ENCODE data around the gene ATRNL1.

ATRNL1 gene

GRCh38 chr10:115082506-115082905 lies 10.7 kb upstream of the ATRNL1 start:
- H3K9ac ChIP-seq (ENCODE audit: low read length), result no peak overlapping the region
- no peak for DNase-seq
- no peak overlapping the region for H3K27ac ChIP-seq (ENCODE audit: low read length)
- H2AFZ ChIP-seq (ENCODE audit: low read length), result no peak overlapping the region
- no peak for TF ChIP-seq EZH2 (optimal IDR thresholded peaks at IDR 0.05; ENCODE audit: low read depth, low read length)
- no peak for TF ChIP-seq EZH2phosphoT487 (IDR thresholded peaks at IDR 0.05; ENCODE audit: low read length)
- no peaks in the 10 kb centered on the region for H3K36me3 ChIP-seq (replicated peaks; ENCODE audit: insufficient read depth, low read length)
- no peaks in the 10 kb centered on the region for H3F3A ChIP-seq (ENCODE audit: insufficient read depth, low read length)
- H3K4me2 ChIP-seq (ENCODE audit: low read depth, low read length), result no peak overlapping the region
- no peak overlapping the region for H3K4me3 ChIP-seq (ENCODE audit: low read length)
- no peaks in the 10 kb centered on the region for H3K79me2 ChIP-seq (ENCODE audit: low read length)
- no peaks in the 10 kb centered on the region for H3K27me3 ChIP-seq (replicated peaks; ENCODE audit: insufficient read depth, low read length)
- no peaks in the 10 kb centered on the region for H3K4me1 ChIP-seq (ENCODE audit: low read length)
- H4K20me1 ChIP-seq (ENCODE audit: insufficient read depth, low read length), result no peaks in the 10 kb centered on the region
- H3K9me3 ChIP-seq (replicated peaks; ENCODE audit: insufficient read depth, low read length), result no peaks in the 10 kb centered on the region
- no peaks in the 10 kb centered on the region for H3K9me2 ChIP-seq (replicated peaks; ENCODE audit: insufficient read depth, low read length)

GRCh38 chr10:115084277-115084850 lies 8.8 kb upstream of the ATRNL1 start:
- Histone ChIP-seq H3K9me2 (replicated peaks; ENCODE audit: insufficient read depth, low read length) (no peaks in the 10 kb centered on the region), H3K36me3 (replicated peaks; ENCODE audit: insufficient read depth, low read length) (no peaks in the 10 kb centered on the region), H3K4me2 (ENCODE audit: low read depth, low read length) (no peak overlapping the region), H4K20me1 (ENCODE audit: insufficient read depth, low read length) (no peaks in the 10 kb centered on the region), H3K9me3 (replicated peaks; ENCODE audit: insufficient read depth, low read length) (no peaks in the 10 kb centered on the region), H3F3A (ENCODE audit: insufficient read depth, low read length) (no peaks in the 10 kb centered on the region), H3K4me3 (ENCODE audit: low read length) (no peak overlapping the region), H3K9ac (ENCODE audit: low read length) (no peak overlapping the region), H2AFZ (ENCODE audit: low read length) (no peak overlapping the region), H3K27me3 (replicated peaks; ENCODE audit: insufficient read depth, low read length) (no peaks in the 10 kb centered on the region), H3K79me2 (ENCODE audit: low read length) (no peaks in the 10 kb centered on the region), H3K27ac (ENCODE audit: low read length) (no peak overlapping the region), H3K4me1 (ENCODE audit: low read length) (no peaks in the 10 kb centered on the region)
- DNase-seq, result no peak
- TF ChIP-seq EZH2 (optimal IDR thresholded peaks at IDR 0.05; ENCODE audit: low read depth, low read length), result no peak
- TF ChIP-seq CTCF (IDR thresholded peaks at IDR 0.05; ENCODE audit: low read length), result no peak
- no peak for TF ChIP-seq EZH2phosphoT487 (IDR thresholded peaks at IDR 0.05; ENCODE audit: low read length)

- Histone ChIP-seq H3K4me1 (ENCODE audit: low read length) (0 out of 2 replicates have a peak, but pooled peaks cover 3% of the 10 kb centered on the region), H2AFZ (ENCODE audit: low read length) (no peak overlapping the region), H3K4me2 (ENCODE audit: low read depth, low read length) (no peak overlapping the region)
Measured at GRCh38 chr10:115091161-115091560, 2.0 kb upstream of the ATRNL1 start.

GRCh38 chr10:115092258-115092554 lies 959 bp upstream of the ATRNL1 start:
- peaks cover 10% of the 10 kb centered on the region; the same call in 1 of the 2 replicates for H3F3A ChIP-seq (ENCODE audit: insufficient read depth, low read length)
- no peak for DNase-seq
- no peaks in the 10 kb centered on the region for H3K27me3 ChIP-seq (replicated peaks; ENCODE audit: insufficient read depth, low read length)
- no peaks in the 10 kb centered on the region for H3K9me2 ChIP-seq (replicated peaks; ENCODE audit: insufficient read depth, low read length)
- H3K36me3 ChIP-seq (replicated peaks; ENCODE audit: insufficient read depth, low read length), result no peaks in the 10 kb centered on the region
- H2AFZ ChIP-seq (ENCODE audit: low read length), result peak overlapping the region; percentile 90
- H3K79me2 ChIP-seq (ENCODE audit: low read length), result peaks cover 18% of the 10 kb centered on the region
- no peak for TF ChIP-seq EZH2 (optimal IDR thresholded peaks at IDR 0.05; ENCODE audit: low read depth, low read length)
- TF ChIP-seq CTCF (IDR thresholded peaks at IDR 0.05; ENCODE audit: low read length), result no peak
- TF ChIP-seq EZH2phosphoT487 (IDR thresholded peaks at IDR 0.05; ENCODE audit: low read length), result no peak
- H3K4me2 ChIP-seq (ENCODE audit: low read depth, low read length), result peak overlapping the region; percentile 67
- H3K27ac ChIP-seq (ENCODE audit: low read length), result peak overlapping the region; percentile 65; the same call in 1 of the 2 replicates
- H3K9ac ChIP-seq (ENCODE audit: low read length), result peak overlapping the region; percentile 58; the same call in 1 of the 2 replicates
- H3K9me3 ChIP-seq (replicated peaks; ENCODE audit: insufficient read depth, low read length), result no peaks in the 10 kb centered on the region
- peak overlapping the region; percentile 80 for H3K4me3 ChIP-seq (ENCODE audit: low read length)
- H4K20me1 ChIP-seq (ENCODE audit: insufficient read depth, low read length), result no peaks in the 10 kb centered on the region
- H3K4me1 ChIP-seq (ENCODE audit: low read length), result 0 out of 2 replicates have a peak, but pooled peaks cover 3% of the 10 kb centered on the region

More at GRCh38 chr10:115091161-115091560, 2.0 kb upstream of the ATRNL1 start:
- peaks cover 18% of the 10 kb centered on the region for H3K79me2 ChIP-seq (ENCODE audit: low read length)
- no peaks in the 10 kb centered on the region for H3K27me3 ChIP-seq (replicated peaks; ENCODE audit: insufficient read depth, low read length)
- no peak overlapping the region for H3K27ac ChIP-seq (ENCODE audit: low read length)
- H3F3A ChIP-seq (ENCODE audit: insufficient read depth, low read length), result peaks cover 10% of the 10 kb centered on the region; the same call in 1 of the 2 replicates
- no peaks in the 10 kb centered on the region for H3K9me3 ChIP-seq (replicated peaks; ENCODE audit: insufficient read depth, low read length)
- no peak overlapping the region for H3K4me3 ChIP-seq (ENCODE audit: low read length)
- no peaks in the 10 kb centered on the region for H3K9me2 ChIP-seq (replicated peaks; ENCODE audit: insufficient read depth, low read length)
- no peaks in the 10 kb centered on the region for H3K36me3 ChIP-seq (replicated peaks; ENCODE audit: insufficient read depth, low read length)
- TF ChIP-seq EZH2 (optimal IDR thresholded peaks at IDR 0.05; ENCODE audit: low read depth, low read length), result no peak
- no peak for DNase-seq
- H3K9ac ChIP-seq (ENCODE audit: low read length), result no peak overlapping the region
- H4K20me1 ChIP-seq (ENCODE audit: insufficient read depth, low read length), result no peaks in the 10 kb centered on the region

All from MM.1S (cell line).